OCI-LY7 (cell line): ENCODE results near the gene ALDH3B1.
"Not testable (repeated sequence)": the region's sequence is repeated elsewhere in the genome, so short reads cannot be mapped to it uniquely, and the experiment has no call there.

Experiments
- CTCF ChIP-seq: fragments of 200-600 bp; sonication (generic); conservative IDR thresholded peaks from 2 replicates; pipeline ENCODE4 v1.5.1; 2014; ENCODE audit warnings: mild to moderate bottlenecking, antibody characterized with exemption, low read length, moderate library complexity, mixed read lengths
- EZH2phosphoT487 ChIP-seq: fragments of 200-600 bp; sonication (generic); IDR thresholded peaks from 2 replicates; pipeline ENCODE4 v1.6.1; 2018; ENCODE audit warnings: low read depth, borderline replicate concordance, mild to moderate bottlenecking, mixed run types, antibody characterized with exemption, low read length, moderate library complexity, mixed read lengths

GRCh38 chr11:67994387-67994786 is 15.7 kb upstream of the ALDH3B1 start:
- not testable (repeated sequence) for TF ChIP-seq CTCF, EZH2phosphoT487
